Astrocyte (in vitro differentiated cells and primary cell): ENCODE measurements around the gene EPB41. TPM values are rescaled to one million over a fixed set of nuclear protein-coding genes. Genes with fewer than 3 reads are reported as not detected.
A peak's percentile ranks its signal among the peaks of the same experiment; 100 is the strongest.
"Not testable (repeated sequence)": the region's sequence is repeated elsewhere in the genome, so short reads cannot be mapped to it uniquely, and the experiment has no call there.

Experiments
- DNase-seq: peaks from one replicate; pipeline ENCODE4 v3.0.0-alpha.2; 2010; ENCODE audit warnings: low read depth
- FAIRE-seq: peaks from 2 replicates; lab custom pipeline; 2011; peaks lifted over from hg19 to GRCh38; lab: Jason Lieb, UNC
- H2AFZ ChIP-seq: 2 replicates; pipeline ENCODE4 v1.6.0; 2012; ENCODE audit warnings: low read depth, low read length, inconsistent platforms
- H3K27ac ChIP-seq: 2 replicates; pipeline ENCODE4 v1.5.1; 2011; ENCODE audit warnings: low read depth, low read length, inconsistent platforms
- H3K27me3 ChIP-seq: 2 replicates; pipeline ENCODE4 v1.6.0; 2011; ENCODE audit warnings: low read length, inconsistent platforms; ENCODE audit not compliant: insufficient read depth
- H3K36me3 ChIP-seq: 2 replicates; pipeline ENCODE4 v1.5.1; 2011; ENCODE audit warnings: low read length, inconsistent platforms; ENCODE audit not compliant: insufficient read depth
- H3K4me1 ChIP-seq: 2 replicates; pipeline ENCODE4 v1.5.1; 2011; ENCODE audit warnings: low read length, inconsistent platforms; ENCODE audit not compliant: insufficient read depth
- H3K4me2 ChIP-seq: 2 replicates; pipeline ENCODE4 v1.6.0; 2012; ENCODE audit warnings: low read length, inconsistent platforms
- H3K4me3 ChIP-seq: 2 replicates; pipeline ENCODE4 v1.5.1; 2011; ENCODE audit warnings: low read depth, mild to moderate bottlenecking, low read length, inconsistent platforms; ENCODE audit not compliant: insufficient read depth
- H3K79me2 ChIP-seq: 2 replicates; pipeline ENCODE4 v1.6.0; 2012; ENCODE audit warnings: mild to moderate bottlenecking, low read length, inconsistent platforms; ENCODE audit not compliant: insufficient read depth
- H3K9ac ChIP-seq: 2 replicates; pipeline ENCODE4 v1.6.0; 2012; ENCODE audit warnings: mild to moderate bottlenecking, low read length, inconsistent platforms
- H3K9me3 ChIP-seq: 2 replicates; pipeline ENCODE4 v1.5.1; 2012; ENCODE audit warnings: low read depth, mild to moderate bottlenecking, low read length, inconsistent platforms; ENCODE audit not compliant: insufficient read depth
- H4K20me1 ChIP-seq: 2 replicates; pipeline ENCODE4 v1.6.0; 2012; ENCODE audit warnings: low read length, inconsistent platforms; ENCODE audit not compliant: insufficient read depth
- H3K27ac Mint-ChIP-seq: one replicate; pipeline ENCODE4 v1.8.0; 2021; ENCODE audit warnings: mild to moderate bottlenecking, mixed read lengths; ENCODE audit not compliant: unreplicated experiment
- H3K27me3 Mint-ChIP-seq: one replicate; pipeline ENCODE4 v1.8.0; 2021; ENCODE audit warnings: low read depth, mixed read lengths; ENCODE audit not compliant: unreplicated experiment
- H3K36me3 Mint-ChIP-seq: one replicate; pipeline ENCODE4 v1.8.0; 2021; ENCODE audit warnings: low read depth, mixed read lengths; ENCODE audit not compliant: unreplicated experiment
- H3K4me1 Mint-ChIP-seq: one replicate; pipeline ENCODE4 v1.8.0; 2021; ENCODE audit warnings: low read depth, mixed read lengths; ENCODE audit not compliant: unreplicated experiment
- H3K4me3 Mint-ChIP-seq: one replicate; pipeline ENCODE4 v1.8.0; 2021; ENCODE audit warnings: mild to moderate bottlenecking, moderate library complexity, mixed read lengths; ENCODE audit not compliant: unreplicated experiment
- H3K9me3 Mint-ChIP-seq: one replicate; pipeline ENCODE4 v1.8.0; 2021; ENCODE audit warnings: mild to moderate bottlenecking, mixed read lengths; ENCODE audit not compliant: unreplicated experiment
- CTCF ChIP-seq: IDR thresholded peaks from 2 replicates; pipeline ENCODE4 v1.5.1; 2011; ENCODE audit warnings: low read depth, mild to moderate bottlenecking, inconsistent platforms, low read length, moderate library complexity; ENCODE audit not compliant: insufficient read depth
- EZH2 ChIP-seq: IDR thresholded peaks from 2 replicates; pipeline ENCODE4 v1.6.1; 2012; ENCODE audit warnings: mild to moderate bottlenecking, low read length, inconsistent platforms; ENCODE audit not compliant: insufficient read depth
- total RNA-seq: library from RNA; stranded (reverse); gene quantifications from 2 replicates; pipeline ENCODE4 v1.2.1, GENCODE V29; 2021

EPB41 gene
- total RNA-seq, 1 donor from 2014 or later: 13.9 TPM

DNA sequence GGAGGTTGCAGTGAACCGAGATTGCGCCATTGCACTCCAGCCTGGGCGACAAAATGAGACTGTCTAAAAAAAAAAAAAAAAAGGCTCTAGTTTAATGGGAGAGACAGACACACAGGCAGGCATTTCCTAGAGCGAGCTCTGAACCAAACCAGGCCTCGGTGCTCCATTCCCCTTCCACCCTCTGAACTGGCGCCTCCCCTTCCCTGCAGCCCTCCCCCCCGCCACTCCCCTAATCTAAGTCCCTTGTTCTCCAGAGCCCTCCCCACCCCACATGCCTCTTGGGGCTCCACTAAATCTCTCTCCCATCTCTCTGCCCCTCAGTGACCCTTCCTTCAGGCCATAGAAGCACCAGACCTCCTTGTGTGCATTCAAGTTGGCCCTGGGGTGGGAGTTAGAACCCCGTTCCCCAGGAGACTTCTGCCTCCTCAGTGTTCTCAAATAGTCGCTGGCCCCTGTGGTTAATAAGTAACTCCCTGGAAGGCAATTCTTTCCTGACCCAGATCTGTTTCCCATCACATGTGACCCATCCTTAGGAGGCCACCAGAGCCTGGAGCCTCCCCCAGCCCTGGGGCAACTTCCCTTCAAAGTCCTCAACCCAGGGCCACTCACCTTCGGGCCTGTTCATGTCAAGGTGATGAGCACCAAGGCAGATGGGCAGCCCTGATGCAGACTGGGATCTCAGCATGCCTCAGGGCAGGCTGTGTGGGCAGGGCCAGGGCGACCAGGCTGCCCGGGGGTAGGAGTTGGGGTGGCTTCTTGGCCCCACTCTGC lies 42.6 kb upstream of the EPB41 start:
- Histone ChIP-seq H3K4me1 (no peaks in the 10 kb centered on the region), H3K9me3 (no peaks in the 10 kb centered on the region), H3K4me2 (no peak overlapping the region), H2AFZ (no peak overlapping the region), H3K4me3 (no peak overlapping the region), H3K79me2 (no peaks in the 10 kb centered on the region), H3K36me3 (no peaks in the 10 kb centered on the region), H3K27ac (no peak overlapping the region), H3K9ac (no peak overlapping the region), H3K27me3 (peaks cover 10% of the 10 kb centered on the region), H4K20me1 (no peaks in the 10 kb centered on the region)
- H3K9me3 Mint-ChIP-seq: no peaks in the 10 kb centered on the region
- no peak overlapping the region for H3K27ac Mint-ChIP-seq
- peaks cover 15% of the 10 kb centered on the region for H3K27me3 Mint-ChIP-seq
- no peaks in the 10 kb centered on the region for H3K36me3 Mint-ChIP-seq
- TF ChIP-seq CTCF: no peak
- DNase-seq (no peak), FAIRE-seq (no peak)
- peak overlapping the region; percentile 15 for H3K4me3 Mint-ChIP-seq
- peaks cover 1% of the 10 kb centered on the region for H3K4me1 Mint-ChIP-seq

DNA sequence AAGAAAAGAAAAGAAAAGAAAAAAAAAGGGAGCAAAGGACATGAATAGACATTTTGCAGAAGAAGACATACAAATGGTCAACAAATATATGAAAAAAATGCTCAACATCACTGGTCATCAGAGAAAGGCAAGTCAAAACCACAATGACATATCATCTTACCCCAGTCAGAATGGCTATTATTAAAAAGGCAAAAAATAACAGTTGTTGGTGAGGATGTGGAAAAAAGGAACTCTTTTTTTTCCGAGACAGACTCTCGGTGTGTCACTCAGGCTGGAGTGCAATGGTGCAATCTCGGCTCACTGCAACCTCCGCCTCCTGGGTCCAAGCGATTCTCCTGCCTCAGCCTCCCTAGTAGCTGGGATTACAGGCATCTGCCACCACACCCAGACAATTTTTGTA lies 39.2 kb upstream of the EPB41 start:
- H3K79me2 ChIP-seq, H3K4me1 Mint-ChIP-seq, H3K27me3 Mint-ChIP-seq, H3K4me1 ChIP-seq, DNase-seq, FAIRE-seq, H3K4me3 ChIP-seq, H3K9ac ChIP-seq, H3K36me3 ChIP-seq, H3K27ac Mint-ChIP-seq, H3K4me2 ChIP-seq, H2AFZ ChIP-seq, H4K20me1 ChIP-seq, H3K27ac ChIP-seq, H3K36me3 Mint-ChIP-seq, H3K9me3 ChIP-seq, H3K9me3 Mint-ChIP-seq, H3K4me3 Mint-ChIP-seq, H3K27me3 ChIP-seq: not testable (repeated sequence)

GRCh38 chr1:28877132-28877781 lies 37.1 kb upstream of the EPB41 start:
- peak; percentile 76 for FAIRE-seq

More at GRCh38 chr1:28877132-28877781, 37.1 kb upstream of the EPB41 start:
- TF ChIP-seq CTCF: peak; percentile 97
- TF ChIP-seq EZH2: no peak
- no peaks in the 10 kb centered on the region for H3K36me3 ChIP-seq
- DNase-seq: no peak
- no peak overlapping the region for H3K27ac Mint-ChIP-seq
- H3K4me3 ChIP-seq: no peak overlapping the region
- H2AFZ ChIP-seq: no peak overlapping the region
- H3K79me2 ChIP-seq: no peaks in the 10 kb centered on the region
- peaks cover 3% of the 10 kb centered on the region for H3K4me1 Mint-ChIP-seq
- H3K4me2 ChIP-seq: no peak overlapping the region
- no peak overlapping the region for H3K4me3 Mint-ChIP-seq
- no peaks in the 10 kb centered on the region for H3K27me3 ChIP-seq
- H3K4me1 ChIP-seq: no peaks in the 10 kb centered on the region
- no peak overlapping the region for H3K27ac ChIP-seq
- no peak overlapping the region for H3K9ac ChIP-seq
- H3K27me3 Mint-ChIP-seq: peaks cover 3% of the 10 kb centered on the region
- no peaks in the 10 kb centered on the region for H4K20me1 ChIP-seq
- H3K9me3 Mint-ChIP-seq: no peaks in the 10 kb centered on the region
- H3K9me3 ChIP-seq: no peaks in the 10 kb centered on the region
- H3K36me3 Mint-ChIP-seq: no peaks in the 10 kb centered on the region
